HepG2 (cell line): ENCODE results near the gene CUL7. TPM values are rescaled to one million over a fixed set of nuclear protein-coding genes. Genes with fewer than 3 reads are reported as not detected.
A peak's percentile ranks its signal among the peaks of the same experiment; 100 is the strongest.

Experiments
- EEA1 ChIP-seq: sonication (generic); formaldehyde crosslinking; IDR thresholded peaks from 2 replicates; pipeline ENCODE4 v1.5.1; 2020; ENCODE audit warnings: mild to moderate bottlenecking, missing genetic modification reagents, borderline replicate concordance
- IKZF4 ChIP-seq: sonication (generic); formaldehyde crosslinking; IDR thresholded peaks from 2 replicates; pipeline ENCODE4 v1.5.1; 2020; ENCODE audit warnings: borderline replicate concordance, mild to moderate bottlenecking, low read depth, missing genetic modification reagents; ENCODE audit errors: not compliant biosample characterization
- MYC ChIP-seq: sonication (generic); formaldehyde crosslinking; IDR thresholded peaks from 2 replicates; pipeline ENCODE4 v1.9.0; 2021; ENCODE audit warnings: missing genetic modification reagents, borderline replicate concordance
- SIN3A ChIP-seq: IDR thresholded peaks from 2 replicates; pipeline ENCODE4 v1.6.1; 2011; ENCODE audit warnings: low read depth, mild to moderate bottlenecking, control low read depth, low read length, borderline replicate concordance
- SMC3 ChIP-seq: IDR thresholded peaks from 2 replicates; pipeline ENCODE4 v1.6.1; 2011; ENCODE audit warnings: low read length, improper control_type of control experiment
- TGIF2 ChIP-seq: IDR thresholded peaks from 2 replicates; pipeline ENCODE4 v1.6.1; 2016; ENCODE audit warnings: control low read depth, missing compliant biosample characterization
- ZFP37 ChIP-seq: sonication (generic); formaldehyde crosslinking; IDR thresholded peaks from 2 replicates; pipeline ENCODE4 v1.4.0; 2020; ENCODE audit warnings: missing genetic modification reagents, borderline replicate concordance
- ZFP82 ChIP-seq: sonication (generic); formaldehyde crosslinking; IDR thresholded peaks from 2 replicates; pipeline ENCODE4 v1.5.1; 2020; ENCODE audit warnings: mild to moderate bottlenecking, missing genetic modification reagents, borderline replicate concordance
- ZFY ChIP-seq: sonication (generic); formaldehyde crosslinking; IDR thresholded peaks from 2 replicates; pipeline ENCODE4 v1.4.0; 2020; ENCODE audit warnings: missing genetic modification reagents
- ZNF496 ChIP-seq: sonication (generic); formaldehyde crosslinking; IDR thresholded peaks from 2 replicates; pipeline ENCODE4 v1.8.1; 2023; ENCODE audit warnings: mild to moderate bottlenecking, moderate library complexity, missing genetic modification reagents; ENCODE audit not compliant: insufficient replicate concordance
- ZNF562 ChIP-seq: sonication (generic); formaldehyde crosslinking; IDR thresholded peaks from 2 replicates; pipeline ENCODE4 v1.8.0; 2022; ENCODE audit warnings: missing genetic modification reagents, borderline replicate concordance
- ZNF776 ChIP-seq: sonication (generic); formaldehyde crosslinking; IDR thresholded peaks from 2 replicates; pipeline ENCODE4 v1.4.0; 2020; ENCODE audit warnings: mild to moderate bottlenecking, missing genetic modification reagents
- ZNF839 ChIP-seq: sonication (generic); formaldehyde crosslinking; IDR thresholded peaks from 2 replicates; pipeline ENCODE4 v1.4.0; 2020; ENCODE audit warnings: missing genetic modification reagents, mild to moderate bottlenecking, borderline replicate concordance
- ZSCAN30 ChIP-seq: sonication (generic); formaldehyde crosslinking; IDR thresholded peaks from 2 replicates; pipeline ENCODE4 v1.5.0; 2020; ENCODE audit warnings: mild to moderate bottlenecking, missing genetic modification reagents
- polyA plus RNA-seq, 8 experiments: library from polyadenylated mRNA; depleted of rRNA in 3 of 8; stranded (reverse) in 7 of 8; unstranded in 1 of 8; fragments of >200 nt; fragmentation: Illumina TruSeq in 4 of 8; extraction: Trizol in 4 of 8; gene quantifications; 2 replicates each; pipeline versions ENCODE4 v1.2.1 to v1.2.3, GENCODE V29; 2011 to 2016; ENCODE audit warnings: low read depth in 4 of 8, missing spikeins in 1 of 8, mixed read lengths in 1 of 8; ENCODE audit not compliant: insufficient read depth in 1 of 8
- total RNA-seq, 5 experiments: library from RNA; depleted of rRNA; stranded (reverse); fragments of >200 nt; fragmentation: Illumina TruSeq; extraction: Trizol; gene quantifications; 2 replicates each; pipeline ENCODE4 v1.2.3, GENCODE V29; 2016; ENCODE audit warnings: low read depth in 1 of 5

Gene CUL7
- total and polyA plus RNA-seq, 2 of the 13 experiments (the other 11 are each of a cell fraction or from before 2014, with no cell fraction given): 32.0 to 60.7 TPM

DNA sequence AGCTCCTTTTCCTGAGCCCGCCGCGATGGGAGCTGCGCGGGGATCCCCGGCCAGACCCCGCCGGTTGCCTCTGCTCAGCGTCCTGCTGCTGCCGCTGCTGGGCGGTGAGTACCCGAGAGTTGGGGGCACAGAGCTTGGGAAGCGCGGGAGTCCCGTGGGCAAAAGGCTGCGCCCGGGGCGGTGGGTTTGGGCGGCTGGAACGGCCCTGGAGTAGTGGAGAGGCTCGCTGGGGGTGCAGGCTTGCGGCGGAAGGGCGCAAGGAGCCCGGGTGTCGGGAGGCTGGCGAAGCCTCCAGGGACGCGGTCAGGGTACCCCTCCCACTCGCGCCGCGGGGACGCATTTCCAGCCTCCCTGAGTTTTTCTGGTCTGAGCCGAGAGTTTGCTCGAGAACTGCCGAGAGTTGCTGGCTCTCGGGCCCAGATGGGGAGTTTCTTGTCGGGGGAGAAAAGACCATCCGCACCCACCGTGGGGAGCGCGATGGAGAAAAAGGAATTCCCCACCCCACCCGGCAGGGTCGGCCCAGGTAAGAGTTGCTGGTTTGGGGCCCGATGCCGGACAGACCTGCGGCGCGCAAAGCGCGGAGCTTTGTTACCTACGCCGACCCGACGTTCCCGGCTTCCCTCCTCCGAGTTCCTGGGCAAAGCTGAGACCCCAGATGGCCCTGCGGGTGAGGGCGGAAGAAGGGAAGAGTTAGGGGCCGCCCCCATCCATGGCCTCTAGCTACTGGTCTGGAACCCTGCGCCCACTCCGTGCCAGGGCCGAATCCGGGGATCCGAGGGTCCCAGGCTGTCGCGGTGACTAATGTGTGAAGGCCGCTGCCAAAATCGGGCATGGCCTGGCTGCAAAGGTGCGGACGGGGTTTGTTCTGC is 23.0 kb upstream of the CUL7 start (continued):
- TF ChIP-seq ZFP82 (CRISPR knock-in tag) (0 out of 2 replicates have a peak, but pooled peaks have one; percentile 24), ZNF776 (CRISPR knock-in tag) (0 out of 2 replicates have a peak, but pooled peaks have one; percentile 20), SMC3 (no peak), ZNF496 (CRISPR knock-in tag) (no peak), TGIF2 (CRISPR knock-in tag) (0 out of 2 replicates have a peak, but pooled peaks have one; percentile 12), SIN3A (peak; percentile 40; the same call in 1 of the 2 replicates), ZNF562 (no peak), EEA1 (no peak), MYC (CRISPR knock-in tag) (peak; percentile 50), ZSCAN30 (CRISPR knock-in tag) (no peak), ZFY (CRISPR knock-in tag) (peak; percentile 55), ZFP37 (CRISPR knock-in tag) (no peak), IKZF4 (CRISPR knock-in tag) (no peak), ZNF839 (CRISPR knock-in tag) (no peak)
